WERI-Rb-1 (cell line): ENCODE results near the gene GTPBP2.

Source experiments
- DNase-seq: peaks from one replicate; pipeline ENCODE4 v3.0.0-alpha.2; 2020
- H3K27ac ChIP-seq: fragments of 250-450 bp; sonication (Bioruptor Pico); 2 replicates; pipeline ENCODE4 v1.5.1; 2020; ENCODE audit warnings: mild to moderate bottlenecking, moderate library complexity
- H3K27me3 ChIP-seq: fragments of 250-450 bp; sonication (Bioruptor Pico); 2 replicates; pipeline ENCODE4 v1.5.1; 2021; ENCODE audit warnings: mild to moderate bottlenecking, low read depth, moderate library complexity; ENCODE audit not compliant: insufficient read depth, severe bottlenecking
- H3K36me3 ChIP-seq: fragments of 250-450 bp; sonication (Bioruptor Pico); 2 replicates; pipeline ENCODE4 v1.5.1; 2020; ENCODE audit warnings: mild to moderate bottlenecking, moderate library complexity
- H3K4me3 ChIP-seq: 2 replicates; pipeline ENCODE4 v1.5.1; 2011; ENCODE audit warnings: low read depth, mild to moderate bottlenecking, control low read depth, low read length
- H3K9me3 ChIP-seq: fragments of 250-450 bp; sonication (Bioruptor Pico); 2 replicates; pipeline ENCODE4 v1.5.1; 2021; ENCODE audit warnings: mild to moderate bottlenecking, moderate library complexity; ENCODE audit not compliant: severe bottlenecking
- CTCF ChIP-seq: IDR thresholded peaks from 2 replicates; pipeline ENCODE4 v1.5.1; 2011; ENCODE audit warnings: low read depth, mild to moderate bottlenecking, control low read depth, inconsistent platforms, low read length

Gene GTPBP2

GRCh38 chr6:43647613-43648012 is 18.5 kb upstream of the GTPBP2 start:
- no peak overlapping the region for H3K4me3 ChIP-seq
- peaks cover 16% of the 10 kb centered on the region for H3K36me3 ChIP-seq
- TF ChIP-seq CTCF = no peak
- H3K9me3 ChIP-seq = no peaks in the 10 kb centered on the region
- no peak for DNase-seq
- H3K27ac ChIP-seq = no peak overlapping the region
- H3K27me3 ChIP-seq = no peaks in the 10 kb centered on the region

- DNase-seq = no peak
- no peaks in the 10 kb centered on the region for H3K9me3 ChIP-seq
- no peak overlapping the region for H3K27ac ChIP-seq
- H3K4me3 ChIP-seq = no peak overlapping the region
- no peaks in the 10 kb centered on the region for H3K27me3 ChIP-seq
- H3K36me3 ChIP-seq = peaks cover 34% of the 10 kb centered on the region
- TF ChIP-seq CTCF = no peak
Observed at GRCh38 chr6:43645613-43645964, 16.5 kb upstream of the GTPBP2 start.

GRCh38 chr6:43644940-43645612 is 16.0 kb upstream of the GTPBP2 start, which contains the start of gene RSPH9:
TSS of gene RSPH9 (plus strand) at chr6:43645036. CDS start at chr6:43645099, 63 bp downstream.
- Histone ChIP-seq H3K27ac (no peak within 1 kb of the TSS), H3K27me3 (no peaks in the 10 kb centered on the region), H3K4me3 (no peak within 1 kb of the TSS), H3K9me3 (no peaks in the 10 kb centered on the region), H3K36me3 (peaks cover 39% of the 10 kb centered on the region)
- no peak for DNase-seq
- no peak for TF ChIP-seq CTCF

- Histone ChIP-seq H3K36me3 (peaks cover 81% of the 10 kb centered on the region), H3K27ac (no peak overlapping the region), H3K4me3 (no peak overlapping the region), H3K27me3 (no peaks in the 10 kb centered on the region), H3K9me3 (no peaks in the 10 kb centered on the region)
- DNase-seq = no peak
- no peak for TF ChIP-seq CTCF
Observed at GRCh38 chr6:43639984-43640800, 11.1 kb upstream of the GTPBP2 start.

- no peak for TF ChIP-seq CTCF
- Histone ChIP-seq H3K27ac (peak overlapping the region; percentile 96), H3K27me3 (no peaks in the 10 kb centered on the region), H3K36me3 (peaks cover 54% of the 10 kb centered on the region), H3K4me3 (peak overlapping the region; percentile 54), H3K9me3 (no peaks in the 10 kb centered on the region)
- no peak for DNase-seq
Observed at GRCh38 chr6:43636308-43636659, 7.2 kb upstream of the GTPBP2 start.
